Panc1 (cell line): ENCODE data around the gene NCBP2. TPM values are rescaled to one million over a fixed set of nuclear protein-coding genes. Genes with fewer than 3 reads are reported as not detected.

Experiments
- ATAC-seq: fragments of 200-7000 bp; cut with Tn5 transposase; 2 replicates; pipeline ENCODE4 v1.9.1; 2020; ENCODE audit warnings: mild to moderate bottlenecking, moderate library complexity
- BruUV-seq: library from RNA; stranded (reverse); fragments of 400-500 nt; replicated peaks from 2 replicates; lab custom pipeline; 2021; lab: Mats Ljungman, UMichigan
- CTCF ChIA-PET: fragments of 300-600 bp; sonication (Branson Sonifier 250); formaldehyde crosslinking; loops from one replicate; lab custom pipeline; 2022; ENCODE audit warnings: antibody characterized with exemption; lab: Charles Lee
- POLR2A ChIA-PET: fragments of 300-600 bp; sonication (Branson Sonifier 250); formaldehyde crosslinking; loops from one replicate; lab custom pipeline; 2022; ENCODE audit warnings: antibody characterized with exemption; lab: Charles Lee
- DNase-seq: peaks from one replicate; pipeline ENCODE4 v3.0.0-alpha.2; 2010; ENCODE audit warnings: low read depth, low spot score
- H3K27ac ChIP-seq: 2 replicates; pipeline ENCODE4 v1.5.1; 2011; ENCODE audit warnings: mild to moderate bottlenecking, low read length, inconsistent platforms
- H3K27me3 ChIP-seq: fragments of 200-500 bp; sonication (Bioruptor generic); 2 replicates; pipeline ENCODE4 v1.6.0; 2014; ENCODE audit warnings: low read length, inconsistent platforms; ENCODE audit not compliant: control insufficient read depth, insufficient read depth
- H3K36me3 ChIP-seq: fragments of 200-500 bp; sonication (Bioruptor generic); 2 replicates; pipeline ENCODE4 v1.5.1; 2014; ENCODE audit warnings: inconsistent platforms, mild to moderate bottlenecking, low read length, moderate library complexity; ENCODE audit not compliant: control insufficient read depth, insufficient read depth
- H3K4me1 ChIP-seq: 2 replicates; pipeline ENCODE4 v1.5.1; 2011; ENCODE audit warnings: inconsistent platforms, mild to moderate bottlenecking, low read length, moderate library complexity; ENCODE audit not compliant: control insufficient read depth, insufficient read depth
- H3K4me3 ChIP-seq, 2 experiments: 2 replicates each; pipeline ENCODE4 v1.5.1; 2011 to 2012; ENCODE audit warnings: low read depth in 2 of 2, low read length in 2 of 2, mild to moderate bottlenecking in 2 of 2, inconsistent platforms in 1 of 2, moderate library complexity in 1 of 2
- H3K9me3 ChIP-seq: fragments of 200-500 bp; sonication (Bioruptor generic); 2 replicates; pipeline ENCODE4 v1.5.1; 2014; ENCODE audit warnings: low read depth, mild to moderate bottlenecking, inconsistent platforms, low read length, moderate library complexity; ENCODE audit not compliant: control insufficient read depth, insufficient read depth
- CTCF ChIP-seq: fragments of 450-650 bp; IDR thresholded peaks from 2 replicates; pipeline ENCODE4 v1.5.1; 2017; ENCODE audit warnings: mild to moderate bottlenecking
- POLR2AphosphoS5 ChIP-seq: IDR thresholded peaks from 2 replicates; pipeline ENCODE4 v1.6.1; 2012; ENCODE audit warnings: mild to moderate bottlenecking, low read depth, low read length, moderate library complexity
- REST ChIP-seq, 2 experiments: IDR thresholded peaks; 2 replicates each; pipeline ENCODE4 v1.6.1; 2011 to 2012; ENCODE audit warnings: low read depth in 2 of 2, control low read depth in 1 of 2, low read length in 1 of 2, mild to moderate bottlenecking in 1 of 2, moderate library complexity in 1 of 2; ENCODE audit not compliant: insufficient read depth in 1 of 2
- SIN3A ChIP-seq: IDR thresholded peaks from 2 replicates; pipeline ENCODE4 v1.6.1; 2012; ENCODE audit warnings: low read depth, mild to moderate bottlenecking, low read length, moderate library complexity, borderline replicate concordance; ENCODE audit not compliant: insufficient read depth
- TCF7L2 ChIP-seq: IDR thresholded peaks from 2 replicates; pipeline ENCODE4 v1.6.1; 2011; ENCODE audit warnings: mild to moderate bottlenecking, low read depth, low read length, inconsistent platforms
- in situ Hi-C: cut with HindIII; loops from 2 replicates; pipeline ENCODE4 v1.10.0; 2016; ENCODE audit warnings: low sequenced_read_pairs, low pct_unique_long_range_greater_than_20kb
- intact Hi-C: fragments of 100-400 bp; cut with micrococcal nuclease; formaldehyde crosslinking; loops from one replicate; pipeline ENCODE4 v1.10.0; 2022; ENCODE audit not compliant: unreplicated experiment
- total RNA-seq: library from RNA; stranded (reverse); gene quantifications from one replicate; pipeline ENCODE4 v1.2.1, GENCODE V29; 2021; ENCODE audit not compliant: unreplicated experiment

The NCBP2 gene
- total RNA-seq, 1 experiment from 2014 or later: 122 TPM

GRCh38 chr3:196901768-196902167, 40.6 kb downstream of the NCBP2 start:
- intact Hi-C loops: no loop called here
- Histone ChIP-seq H3K4me1 (no peaks in the 10 kb centered on the region), H3K9me3 (no peaks in the 10 kb centered on the region), H3K36me3 (peaks cover 33% of the 10 kb centered on the region; the same call in 1 of the 2 replicates), H3K4me3 (no peak overlapping the region), H3K27ac (no peak overlapping the region), H3K27me3 (no peaks in the 10 kb centered on the region)
- TF ChIP-seq POLR2AphosphoS5 (no peak), CTCF (no peak), SIN3A (no peak)
- in situ Hi-C loops: no loop called here
- DNase-seq (no peak), ATAC-seq (no peak)
- POLR2A ChIA-PET: no interaction called here
- CTCF ChIA-PET: no interaction called here
- BruUV-seq: no TSS peak

DNA sequence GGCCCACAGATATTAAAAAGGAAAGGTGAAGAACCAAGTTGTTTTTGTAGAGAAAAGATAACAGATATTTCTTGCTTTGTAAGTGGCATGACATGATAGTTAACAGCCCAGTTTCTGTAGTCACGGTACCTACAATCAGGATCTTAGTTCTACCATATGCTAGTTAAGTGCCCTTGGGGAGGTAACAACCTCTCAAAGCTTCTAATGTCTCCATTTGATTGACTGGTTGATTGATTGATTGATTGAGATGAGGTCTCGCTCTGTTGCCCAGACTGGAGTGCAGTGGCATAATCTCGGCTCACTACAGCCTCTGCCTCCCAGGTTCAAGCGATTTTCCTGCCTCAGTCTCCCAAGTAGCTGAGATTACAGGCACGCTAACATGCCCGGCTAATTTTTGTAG, 46.1 kb downstream of the NCBP2 start:
- no peak overlapping the region for H3K27ac ChIP-seq
- in situ Hi-C loops (no loop called here), intact Hi-C loops (no loop called here)
- TF ChIP-seq SIN3A: no peak
- no peak for TF ChIP-seq TCF7L2
- no peak for TF ChIP-seq POLR2AphosphoS5
- TF ChIP-seq CTCF: no peak
- TF ChIP-seq REST (IDR thresholded peaks at IDR 0.05; ENCODE audit: insufficient read depth in 1 of 2, low read depth in 2 of 2, low read length in 1 of 2): no peak
- no peaks in the 10 kb centered on the region for H3K4me1 ChIP-seq
- H3K4me3 ChIP-seq: no peak overlapping the region
- H3K36me3 ChIP-seq: peaks cover 10% of the 10 kb centered on the region; the same call in 1 of the 2 replicates
- POLR2A ChIA-PET: no interaction called here
- CTCF ChIA-PET: no interaction called here
- ATAC-seq (no peak), DNase-seq (no peak)
- no TSS peak for BruUV-seq
- H3K9me3 ChIP-seq: no peaks in the 10 kb centered on the region
- no peaks in the 10 kb centered on the region for H3K27me3 ChIP-seq
